A375 (cell line): Measurements from ENCODE around the gene RBM4. TPM values are rescaled to one million over a fixed set of nuclear protein-coding genes. Genes with fewer than 3 reads are reported as not detected.

ENCODE experiments used
- small RNA-seq: library from RNA; depleted of rRNA; stranded (forward); fragments of <200 nt; gene quantifications from one replicate; pipeline ENCODE3, GENCODE V24; 2014
- total RNA-seq: library from RNA; depleted of rRNA; stranded (reverse); fragments of >200 nt; shearing (Covaris generic); gene quantifications from 2 replicates; pipeline ENCODE4 v1.2.3, GENCODE V29; 2014; rRNA removed

The RBM4 gene, protein sequence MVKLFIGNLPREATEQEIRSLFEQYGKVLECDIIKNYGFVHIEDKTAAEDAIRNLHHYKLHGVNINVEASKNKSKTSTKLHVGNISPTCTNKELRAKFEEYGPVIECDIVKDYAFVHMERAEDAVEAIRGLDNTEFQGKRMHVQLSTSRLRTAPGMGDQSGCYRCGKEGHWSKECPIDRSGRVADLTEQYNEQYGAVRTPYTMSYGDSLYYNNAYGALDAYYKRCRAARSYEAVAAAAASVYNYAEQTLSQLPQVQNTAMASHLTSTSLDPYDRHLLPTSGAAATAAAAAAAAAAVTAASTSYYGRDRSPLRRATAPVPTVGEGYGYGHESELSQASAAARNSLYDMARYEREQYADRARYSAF
- 102 and 124 TPM in 2 replicates for total RNA-seq

GRCh38 chr11:66638177-66639065 is at the start of gene RBM4:
RBM4 (plus strand) TSS chr11:66638703; CDS start chr11:66639712, 1,009 bp downstream.

GRCh38 chr11:66592457-66593302 is 45.8 kb upstream of the RBM4 start, which contains the start of the genes CCDC87 and CCS:
CCDC87 (minus strand) TSS chr11:66593063; CDS start chr11:66593015, 48 bp downstream.
CCS (plus strand) TSS chr11:66593185; CDS start chr11:66593262, 77 bp downstream.

DNA sequence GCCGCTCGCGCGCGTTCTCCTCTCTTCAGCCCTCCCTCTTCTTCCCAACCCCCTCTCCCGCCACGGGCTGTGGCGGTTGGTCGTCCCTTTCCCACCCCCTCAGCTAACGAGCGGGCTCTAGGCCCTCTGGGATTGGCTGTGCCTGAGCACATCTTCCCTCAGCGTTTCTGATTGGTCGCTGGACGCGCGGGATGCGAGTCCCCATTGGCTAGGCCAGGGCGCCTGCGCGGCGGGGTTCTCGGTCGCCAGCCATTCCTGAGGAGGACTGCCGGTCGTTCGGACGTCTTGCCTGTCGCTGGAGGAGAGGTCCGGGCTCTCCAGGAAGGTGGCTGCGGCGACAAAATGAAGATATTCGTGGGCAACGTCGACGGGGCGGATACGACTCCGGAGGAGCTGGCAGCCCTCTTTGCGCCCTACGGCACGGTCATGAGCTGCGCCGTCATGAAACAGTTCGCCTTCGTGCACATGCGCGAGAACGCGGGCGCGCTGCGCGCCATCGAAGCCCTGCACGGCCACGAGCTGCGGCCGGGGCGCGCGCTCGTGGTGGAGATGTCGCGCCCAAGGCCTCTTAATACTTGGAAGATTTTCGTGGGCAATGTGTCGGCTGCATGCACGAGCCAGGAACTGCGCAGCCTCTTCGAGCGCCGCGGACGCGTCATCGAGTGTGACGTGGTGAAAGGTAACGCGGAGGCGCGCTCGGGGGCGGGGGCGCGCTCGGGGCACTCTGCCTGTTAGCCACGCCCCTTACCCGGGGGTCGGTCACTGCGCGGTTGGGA is 21.9 kb upstream of the RBM4 start, which contains the start of gene RBM14:
TSS of gene RBM14 (plus strand) at position 252 of the 776 bp plus-strand sequence. CDS start at position 343, 91 bp downstream.

GRCh38 chr11:66677599-66678375 is 39.3 kb downstream of the RBM4 start, which contains the start of gene RBM4B:
RBM4B (minus strand) TSS chr11:66677887; CDS start chr11:66677079, 808 bp downstream.

Small RNA genes within 50 kb of the gene (small RNA-seq; reads per million reads assigned to genes)
- gene RNU4-39P, result not detected

Other genes starting within 250 kb of the RBM4 start
- gene NPAS4, start 217.7 kb upstream of the RBM4 start, total RNA-seq, result not detected in 2 replicates
- 109 and 113 TPM in 2 replicates for gene MRPL11, start 199.9 kb upstream of the RBM4 start, total RNA-seq
- 12.8 and 15.4 TPM in 2 replicates for gene PELI3, start 171.8 kb upstream of the RBM4 start, total RNA-seq
- 71.8 and 82.1 TPM in 2 replicates for gene DPP3, start 158.3 kb upstream of the RBM4 start, total RNA-seq
- 22.4 and 28.0 TPM in 2 replicates for gene BBS1, start 128.1 kb upstream of the RBM4 start, total RNA-seq
- 16.7 and 17.1 TPM in 2 replicates for gene ZDHHC24, start 92.7 kb upstream of the RBM4 start, total RNA-seq
- gene ACTN3, start 91.8 kb upstream of the RBM4 start, total RNA-seq, result not detected in 2 replicates
- 38.9 and 40.9 TPM in 2 replicates for gene CTSF, start 70.1 kb upstream of the RBM4 start, total RNA-seq
- 0.11 TPM in 1 of 2 replicates, not detected in the other for gene CCDC87, start 45.6 kb upstream of the RBM4 start, total RNA-seq
- 24.3 and 27.7 TPM in 2 replicates for gene CCS, start 45.5 kb upstream of the RBM4 start, total RNA-seq
- gene RBM14, start 22.1 kb upstream of the RBM4 start, total RNA-seq, result 69.1 and 71.7 TPM in 2 replicates
- gene RBM4B, start 39.2 kb downstream of the RBM4 start, total RNA-seq, result 15.4 and 24.4 TPM in 2 replicates
- 96.9 and 143 TPM in 2 replicates for gene SPTBN2, start 90.5 kb downstream of the RBM4 start, total RNA-seq
- gene RCE1, start 204.7 kb downstream of the RBM4 start, total RNA-seq, result 34.0 and 34.2 TPM in 2 replicates
- gene LRFN4, start 218.4 kb downstream of the RBM4 start, total RNA-seq, result 30.2 and 41.9 TPM in 2 replicates